Stimulated activated CD4-positive, alpha-beta T cell treated with anti-CD3 and anti-CD28 coated beads, Interleukin-1b, Interleukin-23, amount 100 ng/mL, for 4 hours (primary cell): Measurements from ENCODE around the gene SLCO2A1.
A peak's percentile ranks its signal among the peaks of the same experiment; 100 is the strongest.

ENCODE experiments used
- DNase-seq, 2 donors: peaks; one replicate each; pipeline ENCODE4 v3.0.0-alpha.2; 2020; ENCODE audit warnings: low read depth in 2 of 2

SLCO2A1 gene

DNA sequence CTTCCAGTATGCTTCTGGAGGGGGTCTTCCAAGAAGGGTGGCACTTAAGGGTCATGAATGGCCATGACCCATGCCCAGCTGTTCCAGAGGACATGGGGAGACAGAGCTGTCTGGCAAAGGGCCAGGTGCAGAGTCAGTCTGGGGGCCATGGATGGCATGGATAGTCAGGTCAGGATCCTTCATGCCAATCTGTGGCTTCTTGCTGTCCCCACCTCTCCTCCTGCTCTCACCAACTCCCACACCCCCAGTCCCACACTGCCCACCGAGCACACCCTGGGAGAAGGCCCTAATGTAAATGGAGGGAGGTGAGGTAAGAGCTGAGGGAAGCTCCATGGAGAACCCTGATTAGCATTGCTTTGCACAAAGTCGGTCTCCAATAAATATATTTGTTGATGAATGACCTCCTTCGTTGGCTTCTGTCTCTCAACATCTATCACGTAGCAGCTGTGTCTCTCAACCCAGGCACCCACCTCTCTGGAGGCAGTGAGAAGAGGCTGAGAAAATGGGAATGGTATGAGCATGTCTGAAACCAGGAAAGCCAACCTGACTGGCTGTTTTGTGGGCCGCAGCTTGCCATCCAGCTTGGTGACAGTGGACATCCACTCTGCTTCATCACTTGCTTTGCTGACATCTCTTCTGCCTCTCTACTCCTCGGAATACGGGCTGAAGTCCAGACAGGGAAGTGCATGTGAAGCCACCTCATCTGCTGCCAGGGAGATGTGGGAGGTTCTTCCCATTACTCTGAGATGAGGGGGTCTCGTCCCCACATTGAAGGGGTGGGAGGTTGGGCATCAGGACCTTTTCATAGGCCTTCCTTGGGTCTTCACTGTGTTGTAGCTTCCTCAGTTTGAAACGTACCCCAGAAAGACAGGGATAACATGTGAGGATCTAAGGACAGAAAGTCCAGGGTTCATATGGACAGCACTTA is 96.4 kb downstream of the SLCO2A1 start:
- no peak for DNase-seq

DNA sequence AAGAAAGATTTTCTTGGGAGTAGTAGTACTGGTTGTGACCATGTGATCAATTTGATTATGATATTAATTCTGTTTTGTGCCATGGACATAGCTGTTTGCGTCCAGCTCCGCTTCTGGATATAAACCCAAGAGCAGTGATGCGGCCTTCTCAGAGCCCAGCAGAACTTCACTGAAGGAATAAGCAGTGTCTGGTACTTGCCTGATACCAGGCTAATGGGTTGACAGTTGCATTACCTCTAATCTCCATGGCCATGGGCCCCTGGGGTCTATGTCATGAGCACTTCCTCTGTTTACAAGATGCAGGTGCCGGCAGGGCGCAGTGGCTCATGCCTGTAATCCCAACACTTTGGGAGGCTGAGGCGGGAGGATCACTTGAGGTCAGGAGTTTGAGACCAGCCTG is 97.7 kb downstream of the SLCO2A1 start:
- DNase-seq: no peak

- DNase-seq: no peak
Measured at GRCh38 chr3:133931084-133931483, 98.6 kb downstream of the SLCO2A1 start.

DNA sequence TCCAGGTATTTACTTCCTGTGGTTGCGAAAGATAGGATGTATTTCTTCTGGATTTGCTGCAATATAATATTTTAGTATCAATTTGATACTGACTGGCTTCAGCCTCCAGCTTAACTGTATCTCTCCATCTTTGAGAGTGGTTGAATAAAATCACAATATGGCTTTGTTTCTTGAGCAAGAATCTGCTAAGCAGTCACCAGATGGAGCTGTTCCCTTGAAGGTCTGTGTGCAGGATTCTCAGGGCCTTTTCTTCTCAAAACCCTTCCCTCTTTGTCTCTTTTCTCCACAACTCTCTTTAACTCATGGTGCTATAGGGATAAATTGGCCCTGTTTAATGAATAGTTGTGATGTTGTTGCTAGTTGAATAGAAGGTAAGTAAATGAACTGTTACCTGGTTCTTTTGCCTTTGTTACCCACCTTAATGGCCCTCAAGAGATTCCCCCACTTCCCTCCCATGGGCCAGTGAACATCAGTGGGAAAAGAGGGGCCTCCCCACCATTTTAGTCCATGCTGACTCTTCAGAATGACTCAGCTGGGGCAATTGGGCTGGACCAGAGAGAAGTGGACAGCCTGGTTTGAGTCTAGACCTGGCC is 99.3 kb downstream of the SLCO2A1 start:
- DNase-seq: no peak

DNA sequence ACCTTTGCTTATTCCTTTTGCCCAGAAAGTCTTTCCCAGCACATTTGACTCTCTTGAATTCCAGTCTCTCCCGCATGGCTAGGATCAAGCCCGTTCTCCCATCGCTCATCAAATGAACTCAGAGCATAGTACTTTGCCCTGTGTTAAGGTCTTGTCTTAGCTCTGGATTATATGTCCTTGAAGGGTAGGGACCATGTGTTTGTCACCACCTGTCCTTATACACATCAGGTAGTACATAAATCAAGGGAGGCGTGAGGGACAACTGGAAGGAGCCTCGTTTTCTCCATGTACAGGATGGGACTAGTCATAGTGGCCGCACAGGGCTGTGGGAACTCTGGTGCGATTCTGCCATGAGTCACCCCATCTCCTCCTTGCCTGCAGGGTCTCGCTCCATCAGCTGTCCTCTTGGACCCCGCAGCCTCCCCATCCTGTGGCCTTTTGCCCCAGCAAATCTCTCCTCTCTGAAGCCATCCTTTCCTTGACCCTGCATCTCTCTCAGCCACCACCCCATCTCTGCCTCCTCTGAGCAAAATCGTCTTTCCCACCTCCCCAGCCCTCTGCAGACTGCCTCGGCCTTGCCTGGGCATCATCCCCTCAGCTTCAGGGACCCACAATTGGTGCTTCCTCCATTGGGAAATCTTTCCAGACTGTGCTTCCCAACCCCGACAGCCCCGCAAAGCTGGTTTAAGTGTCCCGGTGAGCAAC is 100.7 kb downstream of the SLCO2A1 start:
- DNase-seq: no peak

DNA sequence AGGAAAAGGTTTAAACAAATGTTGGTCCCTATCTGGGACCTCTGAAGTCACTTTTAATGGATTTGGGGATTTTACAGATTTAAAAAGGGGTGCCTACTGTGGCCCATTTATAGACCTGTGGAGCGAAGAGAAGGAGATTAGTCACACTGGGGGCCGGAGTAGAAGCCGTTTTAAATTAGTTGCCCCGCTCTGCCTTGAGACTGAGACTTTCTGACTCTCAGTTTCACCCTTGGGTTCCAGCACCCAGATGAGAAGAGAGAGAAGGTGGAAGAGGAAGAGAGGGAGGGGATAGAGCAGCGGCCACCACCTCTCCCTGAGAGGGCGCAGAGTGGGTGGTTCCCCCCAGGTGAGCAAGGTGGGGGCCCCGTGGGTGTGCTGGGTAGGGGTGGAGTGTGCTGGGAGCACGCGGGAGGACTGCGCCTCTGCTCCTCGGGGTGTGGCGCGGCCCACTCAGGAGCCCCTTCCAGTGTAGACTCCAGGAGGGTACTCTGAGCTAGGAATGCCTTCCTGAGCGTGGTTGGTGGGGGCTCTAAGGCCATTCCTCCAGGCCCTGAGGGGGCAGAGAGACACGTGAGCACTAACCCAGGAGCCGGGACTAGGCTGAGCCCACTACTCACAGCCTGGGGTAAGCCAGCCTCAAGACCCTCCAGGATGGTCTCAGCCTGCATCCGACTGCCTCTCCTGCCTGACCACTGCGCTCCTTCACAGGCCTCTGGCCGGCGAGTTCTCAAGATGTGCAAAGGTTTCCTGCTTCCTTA is 101.4 kb downstream of the SLCO2A1 start:
- DNase-seq: no peak

GRCh38 chr3:133927540-133928066 is 102.1 kb downstream of the SLCO2A1 start:
- DNase-seq: peak; percentile 77 to 84

DNA sequence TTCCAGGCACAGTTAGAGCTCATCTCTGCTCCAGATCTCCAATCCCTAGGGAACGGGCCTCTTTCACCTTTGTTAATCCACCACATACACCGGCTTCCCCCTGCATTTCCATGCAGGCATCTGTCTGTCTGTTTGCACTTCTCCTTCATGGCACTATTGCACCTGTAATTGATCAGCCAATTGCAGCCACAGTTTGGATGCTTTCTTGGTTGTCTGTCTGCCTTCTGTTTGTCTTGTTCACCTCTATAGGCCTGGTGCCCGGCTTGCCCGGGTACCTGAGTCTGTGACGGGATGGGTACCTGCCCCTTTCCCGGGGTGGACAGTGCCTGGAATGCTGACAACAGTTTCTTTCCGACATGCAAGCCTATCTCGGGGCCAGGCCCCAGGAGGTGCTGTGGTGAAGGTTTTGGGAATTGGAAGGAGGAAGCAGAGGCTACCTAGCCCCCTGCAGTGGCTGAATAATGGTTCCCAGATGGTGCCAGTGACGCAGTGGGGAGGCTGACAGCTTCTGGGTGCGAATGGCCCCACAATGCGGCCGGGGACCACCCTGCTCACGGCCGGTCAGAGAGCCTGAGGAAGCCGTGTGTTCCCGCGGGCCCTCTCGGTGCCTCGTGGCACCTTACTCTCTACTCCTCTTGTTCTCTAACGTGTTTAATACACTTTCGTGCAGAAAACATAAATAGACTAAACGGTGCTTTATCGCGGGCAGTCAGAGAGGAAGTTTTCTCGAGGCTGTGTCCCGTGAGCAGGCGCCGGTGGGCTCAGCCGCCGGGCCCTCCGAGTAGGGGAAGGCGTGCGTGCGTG is 102.8 kb downstream of the SLCO2A1 start:
- DNase-seq: no peak

DNA sequence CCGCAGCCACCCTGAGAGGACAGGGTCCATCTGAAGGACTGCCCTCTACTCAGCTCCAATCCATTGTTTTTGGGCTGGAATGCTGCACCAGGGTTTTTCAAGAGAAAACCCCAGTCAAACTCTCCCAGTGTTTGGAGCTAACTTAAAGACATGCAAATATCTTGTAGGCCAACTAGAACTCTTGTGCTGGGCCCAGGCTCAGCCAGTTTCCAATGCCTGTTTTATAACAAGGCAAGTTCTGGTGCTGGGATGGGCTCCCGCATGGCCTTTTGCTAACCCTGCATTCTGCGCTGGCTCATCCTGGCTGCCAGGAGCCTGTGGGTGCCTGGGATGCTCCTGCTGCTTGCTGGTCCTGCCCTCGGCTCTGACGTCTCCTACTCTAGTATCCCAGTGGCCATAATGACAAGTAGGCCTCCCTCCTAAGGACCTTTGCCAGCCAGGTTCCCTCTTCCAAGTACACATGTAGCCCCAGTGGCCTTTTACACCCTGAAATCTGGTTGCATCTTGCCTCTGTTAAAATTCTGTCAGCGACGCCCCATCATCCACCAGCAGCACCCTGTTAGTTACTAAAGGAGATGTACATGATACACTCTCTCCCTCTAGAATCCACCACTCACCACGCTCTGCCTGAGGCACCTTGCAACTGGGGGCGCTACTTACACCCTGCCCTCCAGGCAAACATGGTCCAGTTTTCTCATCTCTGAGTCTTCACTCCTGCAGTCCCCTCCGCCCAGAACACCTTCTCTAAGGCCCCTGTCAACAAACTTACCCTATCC is 103.6 kb downstream of the SLCO2A1 start:
- no peak for DNase-seq

GRCh38 chr3:133924041-133924440 is 105.7 kb downstream of the SLCO2A1 start:
- no peak for DNase-seq

DNA sequence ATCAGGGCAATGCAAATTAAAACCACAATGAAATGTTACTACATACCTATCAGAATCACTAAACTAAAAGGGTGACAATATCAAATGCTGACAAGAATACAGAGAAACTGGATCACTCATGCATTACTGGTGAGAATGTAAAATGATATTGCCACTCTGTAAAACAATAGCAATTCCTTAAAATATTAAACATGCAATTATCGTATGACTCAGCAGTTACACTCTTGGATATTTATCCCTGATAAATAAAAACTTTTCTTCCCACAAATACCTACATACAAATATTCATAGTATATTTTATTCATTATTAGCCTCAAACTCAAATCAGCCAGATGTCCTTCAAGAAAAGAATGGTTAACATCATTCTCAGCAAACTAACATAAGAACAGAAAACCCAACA is 108.1 kb downstream of the SLCO2A1 start:
- DNase-seq: no peak

DNA sequence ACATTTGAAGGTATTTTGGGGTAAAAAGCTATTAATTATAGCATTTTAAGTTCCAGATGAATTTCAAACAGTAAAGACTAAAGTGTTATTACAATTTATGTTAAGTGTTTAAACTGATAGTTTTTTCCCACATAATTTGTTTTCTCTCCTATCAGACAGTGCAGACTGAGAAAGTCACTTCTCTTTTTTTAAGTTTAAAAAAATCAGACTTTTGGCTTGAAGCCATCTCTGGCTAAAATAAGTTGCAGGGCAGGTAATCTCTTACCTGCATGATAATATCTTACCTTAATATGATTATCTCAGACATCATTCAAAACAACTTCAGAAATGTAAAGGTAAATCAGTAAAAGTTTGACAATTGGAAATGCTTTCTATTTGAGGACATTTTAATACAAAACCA is 112.6 kb downstream of the SLCO2A1 start:
- DNase-seq: no peak

DNA sequence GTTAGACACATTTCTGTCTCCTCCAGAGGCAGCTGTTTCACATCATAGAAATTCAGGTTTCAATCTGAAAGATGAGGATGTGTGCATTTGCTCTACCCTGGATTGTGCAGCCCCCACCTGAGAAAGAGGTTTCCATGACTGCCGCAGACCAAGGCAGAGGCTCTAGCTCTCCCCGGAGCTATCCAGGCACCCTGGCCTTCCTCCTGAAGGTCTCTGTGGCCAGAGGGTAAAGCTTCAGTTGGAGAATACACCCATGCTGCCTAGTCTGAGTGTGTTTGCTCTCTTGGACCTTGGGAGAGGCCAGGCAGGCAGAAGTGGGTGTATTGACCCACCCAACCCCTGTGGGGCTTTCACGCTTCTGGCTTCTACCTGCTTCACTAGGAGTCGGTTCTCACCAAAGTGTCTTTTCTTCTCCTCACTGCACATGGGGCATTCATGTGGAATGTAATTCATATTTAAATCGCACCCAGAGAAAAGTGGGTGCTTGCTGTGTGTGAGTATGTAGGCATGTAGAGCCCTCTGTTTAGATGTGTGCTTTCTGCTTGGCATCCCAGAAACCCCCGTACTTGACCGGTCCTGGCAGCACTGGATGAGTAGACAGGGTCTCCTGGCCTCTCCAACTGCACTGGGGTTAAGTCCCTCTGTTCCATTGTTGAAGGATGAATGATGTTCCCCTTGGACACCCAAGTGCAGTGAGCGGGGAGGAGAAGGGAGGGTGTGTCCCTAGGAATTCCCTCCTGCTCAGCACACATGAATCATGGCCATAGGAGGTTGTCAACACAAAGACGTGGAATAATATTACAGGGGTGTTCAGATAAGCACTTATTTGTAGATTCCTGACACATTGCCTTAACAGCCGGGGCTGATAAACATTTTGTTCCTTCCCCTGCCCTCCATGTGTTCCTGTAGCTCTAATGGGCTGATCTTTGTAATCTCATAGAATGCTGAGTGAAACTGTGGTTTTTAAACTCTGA is 113.8 kb downstream of the SLCO2A1 start:
- no peak for DNase-seq

GRCh38 chr3:133914839-133915600 is 114.7 kb downstream of the SLCO2A1 start:
- no peak for DNase-seq

- no peak for DNase-seq
Measured at GRCh38 chr3:133910422-133910821, 119.3 kb downstream of the SLCO2A1 start.

- no peak for DNase-seq
Measured at GRCh38 chr3:133905376-133905775, 124.3 kb downstream of the SLCO2A1 start.

GRCh38 chr3:133901847-133902246 is 127.9 kb downstream of the SLCO2A1 start:
- no peak for DNase-seq

DNA sequence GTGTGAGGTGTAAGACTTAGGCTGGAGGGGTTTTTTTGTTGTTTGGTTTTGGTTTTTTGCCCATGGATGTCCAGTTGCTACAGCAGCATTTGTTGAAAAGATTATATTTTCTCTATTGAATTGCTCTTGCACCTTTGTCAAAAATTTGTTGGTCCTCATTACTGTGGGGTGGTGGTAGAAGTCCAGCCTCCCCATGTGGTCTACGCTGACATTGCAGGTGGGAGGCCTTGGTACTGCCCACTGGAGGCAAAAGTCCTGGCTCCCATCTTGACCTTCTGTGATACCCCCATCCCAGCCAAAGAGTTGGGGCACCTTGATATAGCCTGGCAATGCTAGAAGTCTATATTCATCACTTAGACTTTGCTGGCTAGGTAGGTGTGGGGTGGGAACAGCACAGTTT is 128.6 kb downstream of the SLCO2A1 start:
- DNase-seq: no peak
